WTC11 (cell line): ENCODE measurements around the gene PKP1. TPM values are rescaled to one million over a fixed set of nuclear protein-coding genes. Genes with fewer than 3 reads are reported as not detected.

Experiments
- ATAC-seq: fragments of 200-7000 bp; cut with Tn5 transposase; 2 replicates; pipeline ENCODE4 v1.10.0; 2021; ENCODE audit warnings: mild to moderate bottlenecking, moderate library complexity
- CTCF ChIA-PET: fragments of 300-600 bp; sonication (Branson Sonifier 250); formaldehyde crosslinking; loops from one replicate; lab custom pipeline; 2021; ENCODE audit warnings: antibody characterized with exemption; lab: Charles Lee
- POLR2A ChIA-PET: fragments of 350-600 bp; sonication (Branson Sonifier 250); formaldehyde crosslinking; loops from one replicate; lab custom pipeline; 2021; ENCODE audit warnings: antibody characterized with exemption; lab: Charles Lee
- DNase-seq: peaks from one replicate; pipeline ENCODE4 v3.0.0; 2021; ENCODE audit warnings: low spot score
- H3K27ac Mint-ChIP-seq: 2 replicates; pipeline ENCODE4 v1.8.0; 2021; ENCODE audit warnings: mixed read lengths
- H3K27me3 Mint-ChIP-seq: 2 replicates; pipeline ENCODE4 v1.8.0; 2021; ENCODE audit warnings: low read depth, mild to moderate bottlenecking, moderate library complexity, mixed read lengths
- H3K36me3 Mint-ChIP-seq: 2 replicates; pipeline ENCODE4 v1.8.0; 2021; ENCODE audit warnings: mixed read lengths
- H3K4me1 Mint-ChIP-seq: 2 replicates; pipeline ENCODE4 v1.8.0; 2022; ENCODE audit warnings: mixed read lengths
- H3K4me3 Mint-ChIP-seq: 2 replicates; pipeline ENCODE4 v1.8.0; 2021; ENCODE audit warnings: mild to moderate bottlenecking, moderate library complexity, mixed read lengths
- H3K9me3 Mint-ChIP-seq: 2 replicates; pipeline ENCODE4 v1.8.0; 2021; ENCODE audit warnings: mixed read lengths
- CREM ChIP-seq: sonication (generic); formaldehyde crosslinking; IDR thresholded peaks from 2 replicates; pipeline ENCODE4 v1.8.1; 2022; ENCODE audit warnings: mild to moderate bottlenecking, missing genetic modification reagents, moderate library complexity
- E2F1 ChIP-seq: sonication (generic); formaldehyde crosslinking; IDR thresholded peaks from 2 replicates; pipeline ENCODE4 v1.8.0; 2022; ENCODE audit warnings: mild to moderate bottlenecking, missing genetic modification reagents
- EMX1 ChIP-seq: fragments of 250-450 bp; sonication (Bioruptor Pico); IDR thresholded peaks from 2 replicates; pipeline ENCODE4 v1.8.0; 2021; ENCODE audit warnings: mild to moderate bottlenecking
- GTF2I ChIP-seq: fragments of 250-450 bp; sonication (Bioruptor Pico); conservative IDR thresholded peaks from 2 replicates; pipeline ENCODE4 v1.4.0; 2021; ENCODE audit warnings: mild to moderate bottlenecking
- IRF1 ChIP-seq: sonication (generic); formaldehyde crosslinking; IDR thresholded peaks from 2 replicates; pipeline ENCODE4 v1.8.0; 2023; ENCODE audit warnings: missing genetic modification reagents
- MLX ChIP-seq: sonication (generic); formaldehyde crosslinking; IDR thresholded peaks from 2 replicates; pipeline ENCODE4 v1.8.1; 2023; ENCODE audit warnings: mild to moderate bottlenecking, missing genetic modification reagents, moderate library complexity
- MXD4 ChIP-seq: fragments of 250-450 bp; sonication (Bioruptor Pico); IDR thresholded peaks from 2 replicates; pipeline ENCODE4 v1.8.0; 2021; ENCODE audit warnings: mild to moderate bottlenecking, moderate library complexity, borderline replicate concordance
- PRDM15 ChIP-seq: sonication (generic); formaldehyde crosslinking; IDR thresholded peaks from 2 replicates; pipeline ENCODE4 v1.8.0; 2022; ENCODE audit warnings: missing genetic modification reagents
- PREB ChIP-seq: sonication (generic); formaldehyde crosslinking; IDR thresholded peaks from 2 replicates; pipeline ENCODE4 v1.8.1; 2022; ENCODE audit warnings: mild to moderate bottlenecking, missing genetic modification reagents, moderate library complexity, borderline replicate concordance
- RELA ChIP-seq: sonication (generic); formaldehyde crosslinking; IDR thresholded peaks from 2 replicates; pipeline ENCODE4 v1.8.1; 2022; ENCODE audit warnings: missing genetic modification reagents, mild to moderate bottlenecking, borderline replicate concordance
- SOX15 ChIP-seq: fragments of 250-450 bp; sonication (Bioruptor Pico); IDR thresholded peaks from 2 replicates; pipeline ENCODE4 v1.9.0; 2021; ENCODE audit warnings: mild to moderate bottlenecking
- USF1 ChIP-seq: sonication (generic); formaldehyde crosslinking; IDR thresholded peaks from 2 replicates; pipeline ENCODE4 v1.8.0; 2022; ENCODE audit warnings: mild to moderate bottlenecking, missing genetic modification reagents
- USF2 ChIP-seq: sonication (generic); formaldehyde crosslinking; IDR thresholded peaks from 2 replicates; pipeline ENCODE4 v1.8.1; 2023; ENCODE audit warnings: mild to moderate bottlenecking, missing genetic modification reagents, moderate library complexity
- ZNF219 ChIP-seq: sonication (generic); formaldehyde crosslinking; IDR thresholded peaks from 2 replicates; pipeline ENCODE4 v1.8.0; 2023; ENCODE audit warnings: missing genetic modification reagents, mild to moderate bottlenecking, borderline replicate concordance
- total RNA-seq: library from RNA; stranded (reverse); gene quantifications from 3 replicates; pipeline ENCODE4 v1.2.3, GENCODE V29; 2021

Gene PKP1
- total RNA-seq, 1 experiment from 2014 or later, result 0.24 TPM

GRCh38 chr1:201294876-201295275 lies 11.6 kb downstream of the PKP1 start:
- POLR2A ChIA-PET, result no interaction called here
- Mint-ChIP-seq H3K27me3 (no peaks in the 10 kb centered on the region), H3K4me3 (no peak overlapping the region), H3K4me1 (peaks cover 3% of the 10 kb centered on the region), H3K9me3 (no peaks in the 10 kb centered on the region), H3K27ac (no peak overlapping the region), H3K36me3 (no peaks in the 10 kb centered on the region)
- no peak for TF ChIP-seq MXD4
- TF ChIP-seq USF1, result no peak
- TF ChIP-seq SOX15 (CRISPR knock-in tag), result no peak
- TF ChIP-seq GTF2I, result no peak
- TF ChIP-seq IRF1 (CRISPR knock-in tag), result no peak
- no peak for TF ChIP-seq PRDM15 (CRISPR knock-in tag)
- no peak for TF ChIP-seq RELA (CRISPR knock-in tag)
- no peak for TF ChIP-seq PREB (CRISPR knock-in tag)
- CTCF ChIA-PET, result interaction anchor here (0.6 kb wide), 1 partner anchor 245 kb away, joined by 3 read pairs; no protein-coding TSS in a partner anchor
- ATAC-seq (no peak), DNase-seq (no peak)

- POLR2A ChIA-PET, result no interaction called here
- CTCF ChIA-PET, result interaction anchor here (0.6 kb wide), 1 partner anchor 245 kb away, joined by 3 read pairs; no protein-coding TSS in a partner anchor
- no peaks in the 10 kb centered on the region for H3K27me3 Mint-ChIP-seq
- H3K4me1 Mint-ChIP-seq, result no peaks in the 10 kb centered on the region
- no peak for ATAC-seq
- DNase-seq, result no peak
- H3K4me3 Mint-ChIP-seq, result no peak overlapping the region
- TF ChIP-seq E2F1 (CRISPR knock-in tag) (no peak), ZNF219 (CRISPR knock-in tag) (no peak), CREM (CRISPR knock-in tag) (no peak), USF2 (CRISPR knock-in tag) (no peak), EMX1 (CRISPR knock-in tag) (no peak), MLX (CRISPR knock-in tag) (no peak)
- H3K9me3 Mint-ChIP-seq, result no peaks in the 10 kb centered on the region
- no peaks in the 10 kb centered on the region for H3K36me3 Mint-ChIP-seq
- H3K27ac Mint-ChIP-seq, result no peak overlapping the region
Observed at GRCh38 chr1:201295346-201295745, 12.0 kb downstream of the PKP1 start.
